Neural progenitor cell (in vitro differentiated cells): ENCODE measurements around the gene MAST2. TPM values are rescaled to one million over a fixed set of nuclear protein-coding genes. Genes with fewer than 3 reads are reported as not detected.

Experiments
- DNase-seq: peaks from one replicate; pipeline ENCODE4 v3.0.0-alpha.2; 2016; ENCODE audit warnings: low spot score
- H2AFZ ChIP-seq: fragments of 200-600 bp; sonication (generic); replicated peaks from 2 replicates; pipeline ENCODE4 v1.6.1; 2016; ENCODE audit warnings: antibody characterized with exemption
- H3F3A ChIP-seq: fragments of 200-600 bp; sonication (generic); 2 replicates; pipeline ENCODE4 v1.6.1; 2016; ENCODE audit warnings: antibody characterized with exemption, low read depth
- H3K27ac ChIP-seq: fragments of 200-600 bp; sonication (generic); 2 replicates; pipeline ENCODE4 v1.5.1; 2016; ENCODE audit warnings: mild to moderate bottlenecking
- H3K27me3 ChIP-seq: fragments of 200-600 bp; sonication (generic); 2 replicates; pipeline ENCODE4 v1.6.1; 2016; ENCODE audit warnings: mild to moderate bottlenecking, moderate library complexity
- H3K36me3 ChIP-seq: fragments of 200-600 bp; sonication (generic); 2 replicates; pipeline ENCODE4 v1.5.1; 2016
- H3K4me1 ChIP-seq: fragments of 200-600 bp; sonication (generic); 2 replicates; pipeline ENCODE4 v1.6.1; 2016; ENCODE audit warnings: mixed run types
- H3K4me2 ChIP-seq: fragments of 200-600 bp; sonication (generic); 2 replicates; pipeline ENCODE4 v1.6.1; 2016
- H3K4me3 ChIP-seq: fragments of 200-600 bp; sonication (generic); 2 replicates; pipeline ENCODE4 v1.5.1; 2016
- H3K79me2 ChIP-seq: fragments of 200-600 bp; sonication (generic); 2 replicates; pipeline ENCODE4 v1.6.1; 2016; ENCODE audit warnings: low read depth
- H3K9ac ChIP-seq: fragments of 200-600 bp; sonication (generic); 2 replicates; pipeline ENCODE4 v1.6.1; 2016
- H3K9me3 ChIP-seq: fragments of 200-600 bp; sonication (generic); 2 replicates; pipeline ENCODE4 v1.5.1; 2016; ENCODE audit warnings: low read depth
- H4K20me1 ChIP-seq: fragments of 200-600 bp; sonication (generic); 2 replicates; pipeline ENCODE4 v1.6.1; 2016; ENCODE audit warnings: low read depth
- H3K27ac Mint-ChIP-seq: 3 replicates; pipeline ENCODE4 v1.8.0; 2021; ENCODE audit warnings: mixed read lengths
- H3K27me3 Mint-ChIP-seq: 2 replicates; pipeline ENCODE4 v1.8.0; 2022; ENCODE audit warnings: low read depth, mild to moderate bottlenecking, inconsistent platforms, moderate library complexity, mixed read lengths; ENCODE audit not compliant: insufficient read depth
- H3K36me3 Mint-ChIP-seq: 3 replicates; pipeline ENCODE4 v1.8.0; 2021; ENCODE audit warnings: mixed read lengths
- H3K4me1 Mint-ChIP-seq: 3 replicates; pipeline ENCODE4 v1.8.0; 2021; ENCODE audit warnings: mixed read lengths
- H3K4me3 Mint-ChIP-seq: 3 replicates; pipeline ENCODE4 v1.8.0; 2021; ENCODE audit warnings: mild to moderate bottlenecking, moderate library complexity, mixed read lengths
- H3K9me3 Mint-ChIP-seq: 3 replicates; pipeline ENCODE4 v1.8.0; 2020; ENCODE audit warnings: mixed read lengths
- CTCF ChIP-seq: fragments of 200-600 bp; sonication (generic); IDR thresholded peaks from 2 replicates; pipeline ENCODE4 v1.5.1; 2017; ENCODE audit warnings: antibody characterized with exemption, mild to moderate bottlenecking
- EZH2 ChIP-seq: fragments of 200-600 bp; sonication (generic); IDR thresholded peaks from 2 replicates; pipeline ENCODE4 v1.6.1; 2017; ENCODE audit warnings: antibody characterized with exemption, mild to moderate bottlenecking, moderate library complexity
- EZH2phosphoT487 ChIP-seq: fragments of 200-600 bp; sonication (generic); IDR thresholded peaks from 2 replicates; pipeline ENCODE4 v1.6.1; 2017; ENCODE audit warnings: antibody characterized with exemption
- total RNA-seq: library from RNA; depleted of rRNA; stranded (reverse); fragments of >200 nt; gene quantifications from 2 replicates; pipeline ENCODE4 v1.2.3, GENCODE V29; 2015; ENCODE audit warnings: low replicate concordance

Gene MAST2
- total RNA-seq, 1 donor from 2014 or later = 5.5 TPM

- TF ChIP-seq CTCF = no peak
- TF ChIP-seq EZH2 = no peak
- TF ChIP-seq EZH2phosphoT487 = no peak
- no peaks in the 10 kb centered on the region for H3K4me1 ChIP-seq
- Mint-ChIP-seq H3K27me3 (peaks cover 5% of the 10 kb centered on the region), H3K4me3 (no peak overlapping the region), H3K4me1 (no peaks in the 10 kb centered on the region), H3K27ac (no peak overlapping the region), H3K36me3 (peaks cover 21% of the 10 kb centered on the region), H3K9me3 (no peaks in the 10 kb centered on the region)
- H4K20me1 ChIP-seq = no peaks in the 10 kb centered on the region
- DNase-seq = no peak
- no peaks in the 10 kb centered on the region for H3K27me3 ChIP-seq
- H3K36me3 ChIP-seq = no peaks in the 10 kb centered on the region
- no peak overlapping the region for H3K27ac ChIP-seq
- no peak overlapping the region for H3K4me3 ChIP-seq
- no peak overlapping the region for H3K4me2 ChIP-seq
- H3K9me3 ChIP-seq = no peaks in the 10 kb centered on the region
- no peak overlapping the region for H3K9ac ChIP-seq
- H3F3A ChIP-seq = no peaks in the 10 kb centered on the region
- H3K79me2 ChIP-seq = no peaks in the 10 kb centered on the region
- H2AFZ ChIP-seq = no peak overlapping the region
These were observed 201.1 kb downstream of the MAST2 start for GRCh38 chr1:46004492-46004891.

- DNase-seq = no peak
- Histone ChIP-seq H2AFZ (no peak overlapping the region), H3K79me2 (no peaks in the 10 kb centered on the region), H4K20me1 (no peaks in the 10 kb centered on the region), H3K4me3 (no peak overlapping the region), H3K27ac (no peak overlapping the region), H3K27me3 (no peaks in the 10 kb centered on the region), H3F3A (no peaks in the 10 kb centered on the region), H3K4me1 (no peaks in the 10 kb centered on the region), H3K36me3 (no peaks in the 10 kb centered on the region), H3K9me3 (no peaks in the 10 kb centered on the region), H3K9ac (no peak overlapping the region), H3K4me2 (no peak overlapping the region)
- Mint-ChIP-seq H3K9me3 (no peaks in the 10 kb centered on the region), H3K36me3 (peaks cover 22% of the 10 kb centered on the region), H3K4me1 (no peaks in the 10 kb centered on the region), H3K27ac (no peak overlapping the region), H3K4me3 (no peak overlapping the region), H3K27me3 (peaks cover 5% of the 10 kb centered on the region)
- no peak for TF ChIP-seq EZH2phosphoT487
- no peak for TF ChIP-seq CTCF
- no peak for TF ChIP-seq EZH2
These were observed 202.2 kb downstream of the MAST2 start for GRCh38 chr1:46005594-46005993.

GRCh38 chr1:46008585-46008984 is 205.2 kb downstream of the MAST2 start:
- TF ChIP-seq EZH2phosphoT487 (no peak), CTCF (no peak), EZH2 (no peak)

More at GRCh38 chr1:46008585-46008984, 205.2 kb downstream of the MAST2 start:
- Histone ChIP-seq H3K9me3 (no peaks in the 10 kb centered on the region), H3K4me2 (no peak overlapping the region), H3K27me3 (no peaks in the 10 kb centered on the region), H2AFZ (no peak overlapping the region), H4K20me1 (no peaks in the 10 kb centered on the region), H3K36me3 (no peaks in the 10 kb centered on the region), H3K79me2 (no peaks in the 10 kb centered on the region), H3K27ac (no peak overlapping the region), H3K4me1 (no peaks in the 10 kb centered on the region), H3K4me3 (no peak overlapping the region), H3K9ac (no peak overlapping the region), H3F3A (no peaks in the 10 kb centered on the region)
- Mint-ChIP-seq H3K27ac (no peak overlapping the region), H3K4me3 (no peak overlapping the region), H3K9me3 (no peaks in the 10 kb centered on the region), H3K4me1 (no peaks in the 10 kb centered on the region), H3K27me3 (peaks cover 5% of the 10 kb centered on the region), H3K36me3 (peaks cover 27% of the 10 kb centered on the region)
- DNase-seq = no peak
